Breast epithelium (tissue), 3 donors: ENCODE measurements around the gene CDKN2A.

Source experiments
- CTCF ChIP-seq, 3 donors: fragments of 450-650 bp; IDR thresholded peaks; one replicate each; pipeline ENCODE4 v1.5.1; 2016 to 2017; ENCODE audit warnings: antibody characterized with exemption in 3 of 3, mild to moderate bottlenecking in 3 of 3, moderate library complexity in 3 of 3
- POLR2AphosphoS5 ChIP-seq, 3 donors: sonication (generic); formaldehyde crosslinking; IDR thresholded peaks; one replicate each; pipeline ENCODE4 v1.6.1; 2017; ENCODE audit warnings: antibody characterized with exemption in 3 of 3

- no peak for TF ChIP-seq CTCF (IDR thresholded peaks at IDR 0.05)
- TF ChIP-seq POLR2AphosphoS5 (IDR thresholded peaks at IDR 0.05): no peak
Observed at GRCh38 chr9:22026696-22027095, 32.5 kb upstream of the CDKN2A start.
